ENCODE measurements around the gene GPX3. TPM values are rescaled to one million over a fixed set of nuclear protein-coding genes. Genes with fewer than 3 reads are reported as not detected.

The GPX3 gene
- polyA plus RNA-seq, 1 of the 3 experiments (the other 2 are of a cell fraction), result 3.2 TPM

- Histone ChIP-seq H2AFZ (ENCODE audit: low read depth) (no peak overlapping the region), H3K4me2 (no peak overlapping the region), H3K4me3 (ENCODE audit: low read depth in 2 of 2, low read length in 1 of 2) (no peak overlapping the region), H3K4me1 (ENCODE audit: control insufficient read depth in 1 of 2, insufficient read depth in 2 of 2, low read depth in 1 of 2, low read length in 1 of 2) (peaks cover 0 to 24% of the 10 kb centered on the region in 2 experiments; a peak in 2 of 4 replicates), H3K27me3 (ENCODE audit: insufficient read depth) (no peaks in the 10 kb centered on the region), H3K27ac (ENCODE audit: low read depth in 2 of 2, low read length in 1 of 2) (no peak overlapping the region), H4K20me1 (ENCODE audit: insufficient read depth) (no peaks in the 10 kb centered on the region), H3K36me3 (replicated peaks in 1 of 2; ENCODE audit: control insufficient read depth in 1 of 2, insufficient read depth in 2 of 2, low read length in 1 of 2) (peaks cover 31 to 49% of the 10 kb centered on the region in 2 experiments), H3K79me2 (ENCODE audit: insufficient read depth) (no peaks in the 10 kb centered on the region), H3K9ac (no peak overlapping the region), H3F3A (replicated peaks; ENCODE audit: insufficient read depth) (peaks cover 18% of the 10 kb centered on the region), H3K9me3 (no peaks in the 10 kb centered on the region), H3K9me2 (no peaks in the 10 kb centered on the region)
- POLR2A ChIA-PET, result no interaction called here
- no peak for TF ChIP-seq MXI1 (IDR thresholded peaks at IDR 0.05; ENCODE audit: low read depth, low read length)
- TF ChIP-seq, protein P1, sequence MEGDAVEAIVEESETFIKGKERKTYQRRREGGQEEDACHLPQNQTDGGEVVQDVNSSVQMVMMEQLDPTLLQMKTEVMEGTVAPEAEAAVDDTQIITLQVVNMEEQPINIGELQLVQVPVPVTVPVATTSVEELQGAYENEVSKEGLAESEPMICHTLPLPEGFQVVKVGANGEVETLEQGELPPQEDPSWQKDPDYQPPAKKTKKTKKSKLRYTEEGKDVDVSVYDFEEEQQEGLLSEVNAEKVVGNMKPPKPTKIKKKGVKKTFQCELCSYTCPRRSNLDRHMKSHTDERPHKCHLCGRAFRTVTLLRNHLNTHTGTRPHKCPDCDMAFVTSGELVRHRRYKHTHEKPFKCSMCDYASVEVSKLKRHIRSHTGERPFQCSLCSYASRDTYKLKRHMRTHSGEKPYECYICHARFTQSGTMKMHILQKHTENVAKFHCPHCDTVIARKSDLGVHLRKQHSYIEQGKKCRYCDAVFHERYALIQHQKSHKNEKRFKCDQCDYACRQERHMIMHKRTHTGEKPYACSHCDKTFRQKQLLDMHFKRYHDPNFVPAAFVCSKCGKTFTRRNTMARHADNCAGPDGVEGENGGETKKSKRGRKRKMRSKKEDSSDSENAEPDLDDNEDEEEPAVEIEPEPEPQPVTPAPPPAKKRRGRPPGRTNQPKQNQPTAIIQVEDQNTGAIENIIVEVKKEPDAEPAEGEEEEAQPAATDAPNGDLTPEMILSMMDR (IDR thresholded peaks at IDR 0.05), result no peak
- no peak for TF ChIP-seq RFX5 (IDR thresholded peaks at IDR 0.05; ENCODE audit: low read length)
- TF ChIP-seq POLR2AphosphoS5 (IDR thresholded peaks at IDR 0.05; ENCODE audit: low read depth, low read length), result no peak
- TF ChIP-seq RAD21 (IDR thresholded peaks at IDR 0.05; ENCODE audit: low read length), result no peak
- TF ChIP-seq FOSL2 (IDR thresholded peaks at IDR 0.05; ENCODE audit: borderline replicate concordance, low read depth), result no peak
- no peak for TF ChIP-seq FOXM1 (IDR thresholded peaks at IDR 0.05; ENCODE audit: low read depth)
- TF ChIP-seq REST (IDR thresholded peaks at IDR 0.05; ENCODE audit: low read depth, low read length), result no peak
- no peak for TF ChIP-seq TAF1 (IDR thresholded peaks at IDR 0.05; ENCODE audit: borderline replicate concordance, low read depth, low read length)
- TF ChIP-seq GATA2 (CRISPR knock-in tag; IDR thresholded peaks at IDR 0.05), result no peak
- WGBS (ENCODE audit: low lambda C conversion rate), result 91% methylated on average over 8 of the region's 12 CpGs
- CTCF ChIA-PET, result interaction anchor here (4.4 to 9.6 kb wide), 2 partner anchors 7 to 73 kb away, joined by 19 to 93 read pairs; no protein-coding TSS in a partner anchor
- no peak for DNase-seq
These were observed 22.2 kb downstream of the GPX3 start for GRCh38 chr5:151042453-151043093.
